HS-5 (cell line): ENCODE results near the gene SLC25A10.

Experiments used
- DNase-seq: peaks from one replicate; pipeline ENCODE4 v3.0.0-alpha.2; 2012; ENCODE audit warnings: low read depth

Gene SLC25A10

GRCh38 chr17:81706757-81707624 is 5.1 kb upstream of the SLC25A10 start:
- DNase-seq = no peak

- DNase-seq = no peak
Observed at GRCh38 chr17:81707725-81708646, 4.1 kb upstream of the SLC25A10 start.

GRCh38 chr17:81708739-81709185 is 3.3 kb upstream of the SLC25A10 start:
- DNase-seq = no peak

GRCh38 chr17:81710514-81711308 is 1.4 kb upstream of the SLC25A10 start:
- DNase-seq = no peak

GRCh38 chr17:81712468-81713003 is 452 bp downstream of the SLC25A10 start:
- no peak for DNase-seq

- no peak for DNase-seq
Observed at GRCh38 chr17:81713004-81713555, 996 bp downstream of the SLC25A10 start.

- DNase-seq = no peak
Observed at GRCh38 chr17:81713556-81714411, 1.7 kb downstream of the SLC25A10 start.

- DNase-seq = no peak
Observed at GRCh38 chr17:81714412-81715106, 2.5 kb downstream of the SLC25A10 start.

GRCh38 chr17:81715107-81715871 is 3.2 kb downstream of the SLC25A10 start:
- no peak for DNase-seq

GRCh38 chr17:81715872-81716673 is 4.0 kb downstream of the SLC25A10 start:
- DNase-seq = no peak

- DNase-seq = no peak
Observed at GRCh38 chr17:81716674-81716996, 4.6 kb downstream of the SLC25A10 start.

GRCh38 chr17:81717049-81717765 is 5.1 kb downstream of the SLC25A10 start:
- DNase-seq = no peak

- no peak for DNase-seq
Observed at GRCh38 chr17:81717766-81718089, 5.6 kb downstream of the SLC25A10 start.

GRCh38 chr17:81719410-81720266 is 7.6 kb downstream of the SLC25A10 start:
- DNase-seq = no peak

- DNase-seq = no peak
Observed at GRCh38 chr17:81720267-81721071, 8.4 kb downstream of the SLC25A10 start.
